Esophagus muscularis mucosa (tissue), 4 donors: ENCODE results near the gene GPT2.

Source experiments
- EP300 ChIP-seq: sonication (generic); formaldehyde crosslinking; IDR thresholded peaks from one replicate; pipeline ENCODE4 v1.6.1; 2017; ENCODE audit warnings: antibody characterized with exemption
- POLR2A ChIP-seq: fragments of 450-650 bp; IDR thresholded peaks from one replicate; pipeline ENCODE4 v1.6.1; 2017; ENCODE audit warnings: antibody characterized with exemption, moderate library complexity, mild to moderate bottlenecking, low read depth
- POLR2AphosphoS5 ChIP-seq, 2 donors: sonication (generic); formaldehyde crosslinking; IDR thresholded peaks; one replicate each; pipeline ENCODE4 v1.6.1; 2017; ENCODE audit warnings: antibody characterized with exemption in 2 of 2
- TF ChIP-seq, protein P1 (sequence below), 3 experiments: fragments of 200-600 bp in 2 of 3; fragments of 450-650 bp in 1 of 3; sonication (generic) in 2 of 3; IDR thresholded peaks; one replicate each; pipeline ENCODE4 v1.5.1; 2017 to 2019; ENCODE audit warnings: antibody characterized with exemption in 3 of 3, mild to moderate bottlenecking in 2 of 3, moderate library complexity in 1 of 3

DNA sequence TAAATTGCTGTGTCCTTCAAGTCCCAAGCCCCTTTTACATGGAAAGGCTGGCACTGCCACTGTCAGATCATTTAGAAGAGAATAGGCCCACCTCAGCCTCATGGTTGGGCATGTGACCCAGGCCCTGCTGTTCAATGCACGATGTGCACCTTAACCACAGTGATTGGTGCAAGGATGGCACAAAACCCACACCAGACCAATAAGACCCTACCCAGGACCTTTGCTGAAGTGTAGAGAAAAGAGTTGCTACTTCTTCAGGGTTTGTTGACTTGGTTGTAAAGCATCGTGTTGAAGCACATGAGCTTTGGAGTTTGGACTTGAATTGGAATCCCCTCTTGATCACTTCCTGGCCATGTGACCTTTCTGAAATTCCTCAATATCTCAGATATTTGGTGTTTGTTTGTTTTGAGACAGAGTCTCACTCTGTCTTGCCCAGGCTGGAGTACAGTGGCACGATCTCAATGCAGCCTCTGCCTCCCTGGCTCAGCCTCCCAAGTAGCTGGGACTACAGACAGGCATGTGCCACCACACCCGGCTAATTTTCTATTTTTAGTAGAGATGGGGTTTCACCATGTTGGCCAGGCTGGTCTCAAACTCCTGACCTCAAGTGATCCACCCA lies 64.5 kb downstream of the GPT2 start:
- TF ChIP-seq POLR2AphosphoS5 (IDR thresholded peaks at IDR 0.05) (no peak), POLR2A (no peak), EP300 (no peak)
- TF ChIP-seq, protein P1, sequence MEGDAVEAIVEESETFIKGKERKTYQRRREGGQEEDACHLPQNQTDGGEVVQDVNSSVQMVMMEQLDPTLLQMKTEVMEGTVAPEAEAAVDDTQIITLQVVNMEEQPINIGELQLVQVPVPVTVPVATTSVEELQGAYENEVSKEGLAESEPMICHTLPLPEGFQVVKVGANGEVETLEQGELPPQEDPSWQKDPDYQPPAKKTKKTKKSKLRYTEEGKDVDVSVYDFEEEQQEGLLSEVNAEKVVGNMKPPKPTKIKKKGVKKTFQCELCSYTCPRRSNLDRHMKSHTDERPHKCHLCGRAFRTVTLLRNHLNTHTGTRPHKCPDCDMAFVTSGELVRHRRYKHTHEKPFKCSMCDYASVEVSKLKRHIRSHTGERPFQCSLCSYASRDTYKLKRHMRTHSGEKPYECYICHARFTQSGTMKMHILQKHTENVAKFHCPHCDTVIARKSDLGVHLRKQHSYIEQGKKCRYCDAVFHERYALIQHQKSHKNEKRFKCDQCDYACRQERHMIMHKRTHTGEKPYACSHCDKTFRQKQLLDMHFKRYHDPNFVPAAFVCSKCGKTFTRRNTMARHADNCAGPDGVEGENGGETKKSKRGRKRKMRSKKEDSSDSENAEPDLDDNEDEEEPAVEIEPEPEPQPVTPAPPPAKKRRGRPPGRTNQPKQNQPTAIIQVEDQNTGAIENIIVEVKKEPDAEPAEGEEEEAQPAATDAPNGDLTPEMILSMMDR (IDR thresholded peaks at IDR 0.05): no peak
